T-helper 1 cell treated with Interleukin-12 subunit alpha and Interleukin-12 subunit beta and Interleukin-4 antibody, amounts not matched to agents 30 μg/mL and 1 μg/mL, for 36 hours (primary cell): ENCODE results near the gene LOXL3.
"Not testable (repeated sequence)": the region's sequence is repeated elsewhere in the genome, so short reads cannot be mapped to it uniquely, and the experiment has no call there.

Experiments
- H3K27ac Mint-ChIP-seq: one replicate; pipeline ENCODE4 v1.8.0; 2021; ENCODE audit warnings: mild to moderate bottlenecking, mixed read lengths
- H3K27me3 Mint-ChIP-seq: one replicate; pipeline ENCODE4 v1.8.0; 2021; ENCODE audit warnings: low read depth, mixed read lengths
- H3K36me3 Mint-ChIP-seq: one replicate; pipeline ENCODE4 v1.8.0; 2021; ENCODE audit warnings: low read depth, mixed read lengths
- H3K4me1 Mint-ChIP-seq: one replicate; pipeline ENCODE4 v1.8.0; 2021; ENCODE audit warnings: low read depth, mixed read lengths
- H3K4me3 Mint-ChIP-seq: one replicate; pipeline ENCODE4 v1.8.0; 2021; ENCODE audit warnings: mild to moderate bottlenecking, moderate library complexity, mixed read lengths
- H3K9me3 Mint-ChIP-seq: one replicate; pipeline ENCODE4 v1.8.0; 2021; ENCODE audit warnings: mixed read lengths

LOXL3 gene

GRCh38 chr2:74561022-74561421 lies 7.3 kb upstream of the LOXL3 start:
- not testable (repeated sequence) for H3K27me3 Mint-ChIP-seq, H3K9me3 Mint-ChIP-seq, H3K27ac Mint-ChIP-seq, H3K4me3 Mint-ChIP-seq
- peaks cover 30% of the 10 kb centered on the region for H3K4me1 Mint-ChIP-seq
- H3K36me3 Mint-ChIP-seq = peaks cover 12% of the 10 kb centered on the region

DNA sequence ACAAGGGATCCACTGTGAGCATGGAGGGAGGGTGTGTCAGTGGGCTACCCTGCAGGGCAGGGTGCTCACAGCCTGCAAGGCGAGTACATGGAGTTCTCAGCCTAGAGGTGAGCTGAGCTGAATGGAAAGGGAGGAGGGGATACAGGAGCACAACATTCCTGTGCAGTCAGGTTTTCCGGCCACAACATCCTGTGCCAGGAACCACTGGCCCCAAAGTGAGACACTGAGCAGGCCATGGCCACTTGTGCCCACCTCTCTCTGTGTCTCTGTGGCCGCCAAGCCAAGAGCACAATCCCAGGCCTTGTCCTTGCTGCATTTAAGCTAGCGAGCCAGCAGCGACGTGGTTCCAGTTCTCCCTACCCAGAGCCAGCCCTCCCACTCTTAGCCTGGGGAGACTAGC lies 6.8 kb upstream of the LOXL3 start:
- Mint-ChIP-seq H3K36me3 (peaks cover 12% of the 10 kb centered on the region), H3K27ac (no peak overlapping the region), H3K4me3 (no peak overlapping the region), H3K4me1 (peaks cover 30% of the 10 kb centered on the region), H3K27me3 (no peaks in the 10 kb centered on the region), H3K9me3 (no peaks in the 10 kb centered on the region)

DNA sequence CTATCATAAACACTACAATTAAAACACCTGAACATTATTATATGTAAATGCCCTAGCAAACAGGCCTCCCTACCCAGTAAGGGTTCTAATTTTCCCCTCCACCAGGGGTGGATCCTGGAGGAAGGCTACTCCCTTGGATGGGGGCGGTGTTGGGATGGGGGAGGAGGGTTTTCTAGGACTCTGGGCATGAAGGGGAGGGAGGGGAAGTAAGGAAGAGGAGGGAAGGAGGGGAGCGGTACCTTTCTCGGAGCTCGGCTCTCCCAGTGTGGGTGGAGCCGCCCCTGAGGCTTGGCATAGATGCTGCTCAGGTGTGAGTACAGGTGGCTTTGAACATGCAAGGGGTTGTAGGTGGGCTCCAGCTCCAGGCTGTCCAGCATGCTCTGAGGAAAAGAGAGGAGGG lies 6.2 kb upstream of the LOXL3 start:
- Mint-ChIP-seq H3K36me3 (peaks cover 12% of the 10 kb centered on the region), H3K9me3 (no peaks in the 10 kb centered on the region), H3K27me3 (no peaks in the 10 kb centered on the region), H3K4me1 (peaks cover 33% of the 10 kb centered on the region), H3K27ac (peak overlapping the region; percentile 20), H3K4me3 (no peak overlapping the region)

DNA sequence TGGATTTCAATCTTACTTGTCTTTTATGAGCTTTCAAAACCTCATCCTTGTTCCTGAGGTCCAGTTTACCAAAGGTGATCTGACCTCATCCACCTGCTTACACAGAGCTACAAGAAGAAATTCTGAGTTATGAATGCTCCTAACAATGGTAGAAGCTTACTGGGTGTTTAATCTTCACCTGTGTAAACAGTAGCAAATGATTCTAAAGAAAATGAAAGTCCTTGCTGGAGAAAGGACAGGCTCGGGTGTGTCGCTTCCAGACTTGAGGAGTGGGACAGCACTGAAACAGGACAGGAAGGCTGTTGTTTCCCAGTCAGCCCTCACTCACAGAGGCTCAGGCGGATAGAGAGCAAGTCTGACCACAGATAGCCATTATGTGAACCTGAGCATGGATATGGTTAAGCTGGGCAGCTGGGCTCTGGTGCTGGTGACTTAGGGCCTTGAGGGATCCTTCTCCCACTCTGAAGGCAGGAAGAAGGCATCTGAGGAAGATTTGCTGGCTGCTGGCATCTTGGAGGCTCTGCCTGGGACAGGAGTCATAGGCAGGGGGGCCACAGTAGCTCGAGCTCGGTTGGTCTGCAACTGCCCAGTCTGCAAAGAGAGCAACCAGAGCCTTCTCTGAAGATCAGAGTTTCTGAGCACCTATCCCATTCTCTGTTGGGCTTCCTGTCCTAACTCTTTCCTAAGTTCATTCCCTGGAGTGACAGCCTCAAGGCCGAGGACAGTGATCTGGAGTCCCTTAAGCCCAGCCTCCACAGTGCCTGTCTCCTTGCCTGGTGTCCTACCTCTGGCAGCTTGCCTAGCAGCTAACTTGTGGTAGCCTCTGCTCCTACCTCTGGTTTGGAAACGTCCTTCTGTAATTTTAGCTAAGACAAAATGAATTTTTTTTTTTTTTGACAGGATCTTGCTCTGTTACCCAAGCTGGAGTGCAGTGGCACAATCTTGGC lies 4.8 kb upstream of the LOXL3 start:
- H3K9me3 Mint-ChIP-seq = no peaks in the 10 kb centered on the region
- no peak overlapping the region for H3K4me3 Mint-ChIP-seq
- H3K27me3 Mint-ChIP-seq = no peaks in the 10 kb centered on the region
- peaks cover 31% of the 10 kb centered on the region for H3K4me1 Mint-ChIP-seq
- no peak overlapping the region for H3K27ac Mint-ChIP-seq
- H3K36me3 Mint-ChIP-seq = peaks cover 12% of the 10 kb centered on the region

GRCh38 chr2:74556831-74557370 lies 3.2 kb upstream of the LOXL3 start:
- H3K9me3 Mint-ChIP-seq = no peaks in the 10 kb centered on the region
- no peak overlapping the region for H3K4me3 Mint-ChIP-seq
- H3K36me3 Mint-ChIP-seq = peaks cover 11% of the 10 kb centered on the region
- H3K27ac Mint-ChIP-seq = no peak overlapping the region
- H3K27me3 Mint-ChIP-seq = no peaks in the 10 kb centered on the region
- peaks cover 28% of the 10 kb centered on the region for H3K4me1 Mint-ChIP-seq

GRCh38 chr2:74556159-74556558 lies 2.4 kb upstream of the LOXL3 start:
- Mint-ChIP-seq H3K36me3 (peaks cover 11% of the 10 kb centered on the region), H3K4me3 (peak overlapping the region; percentile 96), H3K4me1 (peaks cover 29% of the 10 kb centered on the region), H3K27ac (no peak overlapping the region), H3K9me3 (no peaks in the 10 kb centered on the region), H3K27me3 (peaks cover 4% of the 10 kb centered on the region)

DNA sequence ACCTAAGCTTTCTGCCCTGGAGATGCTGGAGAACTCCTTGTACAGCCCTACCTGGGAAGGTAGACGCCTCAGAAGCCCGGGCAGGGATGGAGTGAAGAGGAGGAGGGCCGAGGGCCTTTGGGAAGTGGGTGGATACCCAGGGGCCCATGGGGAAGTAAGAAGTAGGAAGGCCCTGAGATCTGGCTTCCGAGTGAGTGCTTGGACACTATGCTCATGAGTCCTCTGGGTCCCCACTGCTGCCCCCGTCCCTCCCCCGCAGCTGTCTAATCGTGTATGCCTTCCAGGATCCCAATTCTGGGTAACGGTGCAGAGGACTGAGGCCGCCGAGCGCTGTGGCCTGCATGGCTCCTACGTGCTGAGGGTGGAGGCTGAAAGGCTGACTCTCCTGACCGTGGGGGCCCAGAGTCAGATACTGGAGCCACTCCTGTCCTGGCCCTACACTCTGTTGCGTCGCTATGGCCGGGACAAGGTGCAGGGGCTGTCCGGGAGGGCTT lies 1.9 kb upstream of the LOXL3 start:
- Mint-ChIP-seq H3K4me3 (peak overlapping the region; percentile 96), H3K27me3 (peaks cover 6% of the 10 kb centered on the region), H3K27ac (no peak overlapping the region), H3K4me1 (peaks cover 29% of the 10 kb centered on the region), H3K36me3 (peaks cover 11% of the 10 kb centered on the region), H3K9me3 (no peaks in the 10 kb centered on the region)

GRCh38 chr2:74554820-74555531 lies 1.2 kb upstream of the LOXL3 start:
- Mint-ChIP-seq H3K4me1 (peaks cover 24% of the 10 kb centered on the region), H3K36me3 (peaks cover 11% of the 10 kb centered on the region), H3K27me3 (peaks cover 13% of the 10 kb centered on the region), H3K27ac (peak overlapping the region; percentile 94), H3K9me3 (no peaks in the 10 kb centered on the region), H3K4me3 (peak overlapping the region; percentile 96)

DNA sequence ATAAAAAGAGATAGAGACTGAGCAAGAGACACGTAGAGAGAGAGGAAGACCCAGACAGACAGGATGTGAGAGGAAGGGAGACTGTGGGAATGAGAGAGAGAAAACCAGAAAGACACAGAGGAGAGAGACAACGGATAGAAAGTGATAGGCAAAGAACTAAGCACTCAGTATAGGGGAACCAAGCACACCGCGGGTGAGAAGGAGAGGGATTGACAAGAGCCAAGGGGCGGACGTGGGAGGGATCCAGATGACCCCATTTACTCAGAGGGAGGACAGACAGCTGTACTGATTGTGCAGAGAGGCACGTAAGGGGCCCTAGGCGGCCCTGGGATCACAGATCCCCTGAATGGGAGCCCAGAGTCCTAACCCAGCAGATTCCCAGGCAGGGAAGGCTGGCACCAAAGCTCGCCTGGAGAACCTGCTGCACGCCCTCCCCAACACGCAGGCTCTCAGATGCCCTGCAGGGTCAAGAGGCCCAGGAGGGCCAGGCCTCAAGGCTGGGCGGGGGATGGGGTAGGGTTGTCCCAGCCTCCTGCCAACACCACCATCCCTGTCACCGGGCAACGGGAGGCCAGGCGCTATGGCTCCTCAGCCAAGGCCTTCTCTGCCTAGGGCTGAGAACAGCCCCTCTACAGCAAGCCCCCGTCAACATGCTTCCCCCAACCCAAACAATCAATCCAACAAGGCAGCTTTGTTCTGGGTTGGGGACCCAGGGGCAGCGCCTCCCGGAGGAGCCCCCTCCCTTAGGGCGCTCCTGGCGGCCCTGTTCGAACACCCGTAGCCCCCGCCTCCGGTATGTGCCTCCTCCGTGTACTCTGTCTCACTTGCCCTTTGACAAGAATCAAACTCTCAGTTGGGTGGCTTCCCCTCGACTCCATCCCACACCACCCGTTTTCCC lies 579 bp downstream of the LOXL3 start:
- peaks cover 17% of the 10 kb centered on the region for H3K27me3 Mint-ChIP-seq
- H3K36me3 Mint-ChIP-seq = peaks cover 9% of the 10 kb centered on the region
- peak overlapping the region; percentile 74 for H3K4me3 Mint-ChIP-seq
- peak overlapping the region; percentile 87 for H3K27ac Mint-ChIP-seq
- H3K4me1 Mint-ChIP-seq = peaks cover 24% of the 10 kb centered on the region
- no peaks in the 10 kb centered on the region for H3K9me3 Mint-ChIP-seq

DNA sequence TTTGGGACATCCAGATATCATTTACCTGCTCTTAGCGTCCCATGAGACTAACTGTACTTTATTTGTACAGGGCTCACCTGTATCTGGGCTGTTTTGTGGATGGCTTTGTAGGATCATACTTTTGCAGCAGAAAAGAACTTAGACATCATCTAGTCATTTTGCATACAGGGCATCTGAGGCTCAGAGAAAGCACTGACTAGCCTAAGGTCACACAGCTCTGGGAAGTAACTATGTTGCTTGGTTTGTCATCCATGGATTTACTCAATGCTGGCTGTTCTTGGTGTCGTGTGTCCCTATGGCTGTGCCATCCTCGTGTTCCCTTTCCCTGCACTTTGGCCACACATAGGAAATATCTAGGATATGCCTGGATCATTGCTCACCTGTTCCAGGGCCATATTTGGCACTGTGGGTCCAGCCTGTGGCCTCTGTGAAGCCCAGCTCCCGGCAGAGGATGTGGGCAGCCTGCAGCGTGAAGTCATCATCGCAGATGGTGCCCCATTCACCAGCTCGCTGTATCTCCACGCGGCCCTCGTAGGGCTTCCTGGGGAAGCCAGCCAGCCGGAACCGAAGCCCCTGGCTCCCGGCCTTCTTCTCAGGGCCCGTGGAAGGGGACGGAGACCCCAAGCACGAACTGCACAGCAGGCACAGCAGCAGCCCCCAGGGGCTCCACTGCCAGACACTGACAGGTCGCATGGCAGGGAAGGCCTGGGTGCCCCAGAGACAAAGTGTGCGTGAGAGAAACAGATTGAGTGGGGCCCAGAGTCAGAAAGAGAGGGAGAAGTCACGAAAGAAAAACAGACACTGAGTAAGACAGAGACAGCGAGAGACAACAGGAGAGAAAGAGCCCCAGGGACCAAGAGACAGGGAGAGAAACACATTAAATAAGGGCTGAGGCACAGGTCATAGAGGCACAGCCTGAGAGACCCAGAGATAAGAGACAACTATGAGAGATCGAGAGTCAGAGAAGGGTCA lies 1.5 kb downstream of the LOXL3 start:
- Mint-ChIP-seq H3K27ac (peak overlapping the region; percentile 32), H3K36me3 (peaks cover 6% of the 10 kb centered on the region), H3K4me3 (peak overlapping the region; percentile 43), H3K9me3 (no peaks in the 10 kb centered on the region), H3K27me3 (peaks cover 27% of the 10 kb centered on the region), H3K4me1 (peaks cover 21% of the 10 kb centered on the region)

DNA sequence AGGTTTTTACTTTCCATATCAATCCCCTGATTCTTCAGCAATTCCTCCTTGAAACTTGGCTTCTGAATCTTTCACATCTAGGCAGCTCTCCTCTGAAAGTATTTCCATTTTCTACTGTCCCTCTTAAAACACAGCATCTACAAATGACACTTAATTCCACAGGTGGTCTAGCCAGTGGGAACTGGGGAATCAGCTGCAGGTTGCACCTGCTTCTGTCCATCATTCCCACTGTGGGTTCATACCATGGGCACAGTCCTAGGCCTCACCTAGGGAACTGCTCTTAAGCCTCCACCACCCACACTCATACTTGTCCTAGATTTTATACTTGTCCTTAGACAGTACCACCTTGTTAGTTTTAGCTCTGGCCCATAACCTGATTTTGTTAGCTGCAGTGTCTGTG lies 2.2 kb downstream of the LOXL3 start:
- Mint-ChIP-seq H3K27ac (no peak overlapping the region), H3K4me3 (no peak overlapping the region), H3K4me1 (peaks cover 17% of the 10 kb centered on the region)

GRCh38 chr2:74550231-74550630 lies 3.5 kb downstream of the LOXL3 start:
- H3K27ac Mint-ChIP-seq = no peak overlapping the region
- peak overlapping the region; percentile 16 for H3K4me3 Mint-ChIP-seq
- no peaks in the 10 kb centered on the region for H3K9me3 Mint-ChIP-seq
- peaks cover 17% of the 10 kb centered on the region for H3K4me1 Mint-ChIP-seq
- peaks cover 42% of the 10 kb centered on the region for H3K27me3 Mint-ChIP-seq
- H3K36me3 Mint-ChIP-seq = no peaks in the 10 kb centered on the region

More for the DNA sequence above, 2.2 kb downstream of the LOXL3 start:
- H3K9me3 Mint-ChIP-seq = no peaks in the 10 kb centered on the region
- H3K36me3 Mint-ChIP-seq = no peaks in the 10 kb centered on the region
- peaks cover 29% of the 10 kb centered on the region for H3K27me3 Mint-ChIP-seq
